Breast epithelium (tissue), 3 donors: ENCODE results near the gene TP63.

Source experiments
- POLR2A ChIP-seq: fragments of 450-650 bp; IDR thresholded peaks from one replicate; pipeline ENCODE4 v1.6.1; 2016; ENCODE audit warnings: antibody characterized with exemption, mild to moderate bottlenecking, moderate library complexity
- POLR2AphosphoS5 ChIP-seq, 3 donors: sonication (generic); formaldehyde crosslinking; IDR thresholded peaks; one replicate each; pipeline ENCODE4 v1.6.1; 2017; ENCODE audit warnings: antibody characterized with exemption in 3 of 3
- TF ChIP-seq, protein P1 (sequence below), 3 donors: fragments of 450-650 bp; IDR thresholded peaks; one replicate each; pipeline ENCODE4 v1.5.1; 2016 to 2017; ENCODE audit warnings: antibody characterized with exemption in 3 of 3, mild to moderate bottlenecking in 3 of 3, moderate library complexity in 3 of 3

DNA sequence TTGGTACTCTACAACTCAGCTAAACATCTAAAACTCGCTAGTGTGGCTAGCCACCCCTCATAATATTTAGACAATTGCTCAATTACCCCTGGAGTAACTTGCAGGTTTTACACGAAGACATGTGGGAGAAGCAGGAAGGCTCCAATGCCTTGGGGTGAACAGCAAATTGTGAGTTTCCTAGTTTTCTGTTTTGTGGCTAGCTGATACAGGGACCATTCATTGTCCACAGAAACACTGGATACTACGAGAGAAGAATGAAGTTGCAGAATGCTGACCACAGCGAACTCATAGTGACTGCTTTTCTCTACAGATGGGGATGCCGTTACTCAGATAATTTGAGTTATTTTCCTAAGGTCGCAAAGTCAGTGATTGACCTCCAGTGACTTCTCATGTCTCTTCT, 276.6 kb downstream of the TP63 start:
- TF ChIP-seq, protein P1, sequence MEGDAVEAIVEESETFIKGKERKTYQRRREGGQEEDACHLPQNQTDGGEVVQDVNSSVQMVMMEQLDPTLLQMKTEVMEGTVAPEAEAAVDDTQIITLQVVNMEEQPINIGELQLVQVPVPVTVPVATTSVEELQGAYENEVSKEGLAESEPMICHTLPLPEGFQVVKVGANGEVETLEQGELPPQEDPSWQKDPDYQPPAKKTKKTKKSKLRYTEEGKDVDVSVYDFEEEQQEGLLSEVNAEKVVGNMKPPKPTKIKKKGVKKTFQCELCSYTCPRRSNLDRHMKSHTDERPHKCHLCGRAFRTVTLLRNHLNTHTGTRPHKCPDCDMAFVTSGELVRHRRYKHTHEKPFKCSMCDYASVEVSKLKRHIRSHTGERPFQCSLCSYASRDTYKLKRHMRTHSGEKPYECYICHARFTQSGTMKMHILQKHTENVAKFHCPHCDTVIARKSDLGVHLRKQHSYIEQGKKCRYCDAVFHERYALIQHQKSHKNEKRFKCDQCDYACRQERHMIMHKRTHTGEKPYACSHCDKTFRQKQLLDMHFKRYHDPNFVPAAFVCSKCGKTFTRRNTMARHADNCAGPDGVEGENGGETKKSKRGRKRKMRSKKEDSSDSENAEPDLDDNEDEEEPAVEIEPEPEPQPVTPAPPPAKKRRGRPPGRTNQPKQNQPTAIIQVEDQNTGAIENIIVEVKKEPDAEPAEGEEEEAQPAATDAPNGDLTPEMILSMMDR (IDR thresholded peaks at IDR 0.05): no peak
- TF ChIP-seq POLR2AphosphoS5 (IDR thresholded peaks at IDR 0.05) (no peak), POLR2A (no peak)
